ENCODE data around the gene VPS37B.

DNA sequence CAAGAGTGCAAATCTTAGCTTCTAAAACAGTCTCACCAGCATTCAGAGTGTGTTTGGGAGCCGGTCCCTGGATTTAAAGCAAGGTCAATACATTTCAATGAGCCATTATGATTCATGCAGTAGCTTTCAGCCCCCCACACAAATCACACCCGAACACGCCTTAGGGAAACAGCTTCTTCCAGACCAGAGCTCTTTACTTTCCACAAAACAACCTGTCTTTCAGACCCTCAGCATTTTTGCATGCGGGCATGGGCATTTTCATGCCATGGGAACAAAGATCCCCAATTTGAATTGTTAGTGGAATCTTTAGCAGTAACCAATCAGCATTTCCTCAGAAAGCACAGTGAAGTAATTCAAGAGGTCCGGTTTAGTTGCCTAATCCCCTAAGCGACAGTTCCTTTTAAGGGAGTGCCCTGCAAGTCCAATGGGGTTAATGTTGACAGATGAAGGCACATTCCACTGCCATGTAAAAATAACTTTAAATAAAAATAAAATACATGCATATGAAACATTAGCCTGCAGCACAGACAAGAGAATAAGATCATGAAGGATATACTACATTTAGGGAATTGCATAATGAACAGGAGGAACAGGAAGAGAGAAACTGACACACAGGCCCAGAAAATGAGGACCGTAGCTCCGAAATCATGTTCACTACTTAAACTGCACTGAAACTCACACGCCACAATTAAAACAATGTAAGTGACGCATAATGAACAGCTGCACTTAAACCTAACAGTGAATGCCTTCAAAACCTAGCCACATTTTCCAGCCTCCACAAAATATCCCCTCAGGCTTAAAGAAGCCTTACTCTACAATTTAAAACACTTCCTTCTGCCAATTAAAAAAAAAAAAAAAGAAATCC lies 4.0 kb downstream of the VPS37B start:
- TF ChIP-seq, protein P1, sequence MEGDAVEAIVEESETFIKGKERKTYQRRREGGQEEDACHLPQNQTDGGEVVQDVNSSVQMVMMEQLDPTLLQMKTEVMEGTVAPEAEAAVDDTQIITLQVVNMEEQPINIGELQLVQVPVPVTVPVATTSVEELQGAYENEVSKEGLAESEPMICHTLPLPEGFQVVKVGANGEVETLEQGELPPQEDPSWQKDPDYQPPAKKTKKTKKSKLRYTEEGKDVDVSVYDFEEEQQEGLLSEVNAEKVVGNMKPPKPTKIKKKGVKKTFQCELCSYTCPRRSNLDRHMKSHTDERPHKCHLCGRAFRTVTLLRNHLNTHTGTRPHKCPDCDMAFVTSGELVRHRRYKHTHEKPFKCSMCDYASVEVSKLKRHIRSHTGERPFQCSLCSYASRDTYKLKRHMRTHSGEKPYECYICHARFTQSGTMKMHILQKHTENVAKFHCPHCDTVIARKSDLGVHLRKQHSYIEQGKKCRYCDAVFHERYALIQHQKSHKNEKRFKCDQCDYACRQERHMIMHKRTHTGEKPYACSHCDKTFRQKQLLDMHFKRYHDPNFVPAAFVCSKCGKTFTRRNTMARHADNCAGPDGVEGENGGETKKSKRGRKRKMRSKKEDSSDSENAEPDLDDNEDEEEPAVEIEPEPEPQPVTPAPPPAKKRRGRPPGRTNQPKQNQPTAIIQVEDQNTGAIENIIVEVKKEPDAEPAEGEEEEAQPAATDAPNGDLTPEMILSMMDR (IDR thresholded peaks at IDR 0.05; ENCODE audit: low read length) = no peak
- no peak for TF ChIP-seq EZH2 (IDR thresholded peaks at IDR 0.05; ENCODE audit: borderline replicate concordance, low read length)
